Measurements from ENCODE around the gene DNAH3. TPM values are rescaled to one million over a fixed set of nuclear protein-coding genes. Genes with fewer than 3 reads are reported as not detected.

DNAH3 gene
- total and polyA plus RNA-seq, 10 donors = 0.02 to 0.03 TPM; not detected in 8

DNA sequence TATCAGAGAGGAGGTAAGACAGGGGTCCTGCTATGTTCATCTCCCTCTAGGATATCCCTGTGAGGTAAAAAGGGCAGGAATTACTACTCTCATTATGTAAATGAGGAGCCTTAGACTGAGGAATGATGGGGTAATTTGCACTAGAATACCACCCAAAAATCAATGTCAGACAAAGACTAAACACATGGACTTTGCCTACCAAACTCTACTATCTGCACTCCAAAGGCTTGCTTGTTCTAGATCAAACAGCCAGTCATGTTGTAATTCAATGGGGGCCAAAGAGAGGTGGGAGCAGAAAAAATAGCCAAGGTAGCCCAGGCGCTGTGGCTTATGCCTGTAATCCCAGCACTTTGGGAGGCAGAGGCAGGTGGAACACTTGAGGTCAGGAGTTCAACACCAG lies 129.3 kb downstream of the DNAH3 start:
- no peaks in the 10 kb centered on the region for H3K4me1 ChIP-seq
- H3K4me3 ChIP-seq = no peak overlapping the region
- H3K27ac ChIP-seq = no peak overlapping the region
- intact Hi-C loops (cut with DNase I; ENCODE audit: low total_unique reads) = no loop called here
- H3K36me3 ChIP-seq = no peaks in the 10 kb centered on the region
- H3K9me3 ChIP-seq = no peaks in the 10 kb centered on the region
- no peaks in the 10 kb centered on the region for H3K27me3 ChIP-seq (replicated peaks in 1 of 7)
- WGBS, 5 donors = 88 to 96% (median 91%) methylated on average over 1 of the region's 1 CpG
- TF ChIP-seq POLR2AphosphoS5 (IDR thresholded peaks at IDR 0.05) = no peak
- TF ChIP-seq, protein P1, sequence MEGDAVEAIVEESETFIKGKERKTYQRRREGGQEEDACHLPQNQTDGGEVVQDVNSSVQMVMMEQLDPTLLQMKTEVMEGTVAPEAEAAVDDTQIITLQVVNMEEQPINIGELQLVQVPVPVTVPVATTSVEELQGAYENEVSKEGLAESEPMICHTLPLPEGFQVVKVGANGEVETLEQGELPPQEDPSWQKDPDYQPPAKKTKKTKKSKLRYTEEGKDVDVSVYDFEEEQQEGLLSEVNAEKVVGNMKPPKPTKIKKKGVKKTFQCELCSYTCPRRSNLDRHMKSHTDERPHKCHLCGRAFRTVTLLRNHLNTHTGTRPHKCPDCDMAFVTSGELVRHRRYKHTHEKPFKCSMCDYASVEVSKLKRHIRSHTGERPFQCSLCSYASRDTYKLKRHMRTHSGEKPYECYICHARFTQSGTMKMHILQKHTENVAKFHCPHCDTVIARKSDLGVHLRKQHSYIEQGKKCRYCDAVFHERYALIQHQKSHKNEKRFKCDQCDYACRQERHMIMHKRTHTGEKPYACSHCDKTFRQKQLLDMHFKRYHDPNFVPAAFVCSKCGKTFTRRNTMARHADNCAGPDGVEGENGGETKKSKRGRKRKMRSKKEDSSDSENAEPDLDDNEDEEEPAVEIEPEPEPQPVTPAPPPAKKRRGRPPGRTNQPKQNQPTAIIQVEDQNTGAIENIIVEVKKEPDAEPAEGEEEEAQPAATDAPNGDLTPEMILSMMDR (IDR thresholded peaks at IDR 0.05 in 8 of 11, conservative IDR thresholded peaks at IDR 0.05 in 3 of 11) = no peak
- no peak for TF ChIP-seq POLR2A (IDR thresholded peaks at IDR 0.05)
- no peak for DNase-seq

DNA sequence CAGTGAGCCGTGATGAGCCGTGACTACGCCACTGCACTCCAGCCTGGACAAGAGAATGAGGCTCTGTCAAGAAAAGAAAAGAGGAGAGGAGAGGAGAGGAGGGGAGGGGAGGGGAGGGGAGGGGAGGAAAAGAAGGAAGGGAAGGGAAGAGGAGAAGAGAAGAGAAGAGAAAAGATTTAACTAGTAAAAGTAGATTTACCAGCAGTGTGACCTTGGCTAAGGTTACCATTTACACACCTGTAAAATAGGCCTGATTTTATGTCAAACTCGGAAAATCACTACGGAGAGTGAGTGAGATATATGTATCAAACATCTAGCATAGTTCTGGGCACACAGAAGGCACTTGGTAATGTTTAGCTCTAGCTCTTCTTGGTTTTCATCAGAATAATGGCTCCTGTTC lies 140.8 kb downstream of the DNAH3 start:
- TF ChIP-seq POLR2A (IDR thresholded peaks at IDR 0.05) = no peak
- TF ChIP-seq POLR2AphosphoS5 (IDR thresholded peaks at IDR 0.05) = no peak
- Histone ChIP-seq H3K4me3 (no peak overlapping the region), H3K4me1 (no peaks in the 10 kb centered on the region), H3K36me3 (no peaks in the 10 kb centered on the region), H3K27me3 (replicated peaks in 1 of 7) (no peaks in the 10 kb centered on the region), H3K27ac (no peak overlapping the region), H3K9me3 (peaks cover 0 to 12% (median 8%) of the 10 kb centered on the region in 8 donors)
- intact Hi-C loops (cut with DNase I; ENCODE audit: low total_unique reads) = no loop called here
- WGBS, 5 donors = 90 to 96% (median 94%) methylated on average over 5 of the region's 5 CpGs
- DNase-seq = no peak

DNA sequence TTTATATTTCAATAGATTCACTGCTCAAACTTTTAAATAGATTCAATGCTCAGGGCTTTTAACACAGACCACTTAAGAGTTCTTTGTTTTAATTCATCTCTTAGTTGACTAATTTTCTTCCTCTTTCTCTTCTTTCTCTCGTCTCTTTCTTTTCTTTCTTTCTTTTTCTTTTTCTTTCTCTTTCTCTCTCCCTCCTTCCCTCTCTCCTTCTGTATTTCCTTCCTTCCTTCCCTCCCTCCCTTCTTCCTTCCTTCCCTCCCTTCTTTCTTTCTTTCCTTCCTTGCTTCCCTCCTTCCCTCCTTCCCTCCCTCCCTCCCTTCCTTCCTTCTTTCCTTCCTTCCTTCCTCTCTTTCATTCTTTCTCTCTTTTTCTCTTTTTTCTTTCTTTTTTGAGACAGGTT lies 145.6 kb downstream of the DNAH3 start:
- WGBS, 5 donors = 43 to 74% (median 59%) methylated on average over 1 of the region's 1 CpG
- intact Hi-C loops (cut with DNase I; ENCODE audit: low total_unique reads) = no loop called here
- no peak for DNase-seq

DNA sequence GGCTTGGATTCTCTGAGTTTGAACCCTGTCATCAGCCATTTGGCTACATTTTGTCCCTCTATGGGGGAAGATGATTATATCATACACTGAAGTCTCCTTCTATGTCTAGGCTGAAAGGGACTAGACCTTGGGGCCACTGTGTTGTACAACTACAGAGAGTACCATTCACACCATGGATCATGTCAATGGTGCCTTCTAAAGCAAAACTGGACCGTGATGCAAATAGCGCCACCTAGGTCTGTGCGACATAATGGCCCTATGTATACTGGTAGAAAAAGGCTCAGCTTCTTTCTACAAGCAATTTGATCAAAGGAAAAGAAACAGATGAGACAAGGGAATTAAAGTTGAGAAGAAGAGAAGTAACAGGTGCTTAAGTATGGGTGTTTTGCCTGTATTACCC lies 149.4 kb downstream of the DNAH3 start:
- TF ChIP-seq, protein P1 (IDR thresholded peaks at IDR 0.05 in 8 of 11, conservative IDR thresholded peaks at IDR 0.05 in 3 of 11) = peak in 5 of 11 experiments; percentile 9 to 34 (median 23)
- no peak for TF ChIP-seq POLR2A (IDR thresholded peaks at IDR 0.05)
- H3K4me1 ChIP-seq = no peaks in the 10 kb centered on the region
- H3K9me3 ChIP-seq = no peaks in the 10 kb centered on the region
- intact Hi-C loops (cut with DNase I; ENCODE audit: low total_unique reads) = no loop called here
- no peak for DNase-seq
- H3K36me3 ChIP-seq = no peaks in the 10 kb centered on the region
- peaks cover 0 to 7% (median 0%) of the 10 kb centered on the region in 7 donors for H3K27me3 ChIP-seq (replicated peaks in 1 of 7)
- 50 to 70% (median 58%) methylated on average over 3 of the region's 3 CpGs for WGBS, 5 donors
- H3K4me3 ChIP-seq = no peak overlapping the region
- H3K27ac ChIP-seq = no peak overlapping the region

More for the DNA sequence above, 145.6 kb downstream of the DNAH3 start:
- no peak for TF ChIP-seq POLR2A (IDR thresholded peaks at IDR 0.05)
- TF ChIP-seq POLR2AphosphoS5 (IDR thresholded peaks at IDR 0.05) = no peak
- TF ChIP-seq, protein P1 (IDR thresholded peaks at IDR 0.05 in 8 of 11, conservative IDR thresholded peaks at IDR 0.05 in 3 of 11) = no peak
- Histone ChIP-seq H3K9me3 (peaks cover 0 to 3% (median 0%) of the 10 kb centered on the region in 8 donors), H3K36me3 (no peaks in the 10 kb centered on the region), H3K27ac (no peak overlapping the region), H3K4me1 (no peaks in the 10 kb centered on the region), H3K27me3 (replicated peaks in 1 of 7) (peaks cover 0 to 7% (median 0%) of the 10 kb centered on the region in 7 donors), H3K4me3 (no peak overlapping the region)

DNA sequence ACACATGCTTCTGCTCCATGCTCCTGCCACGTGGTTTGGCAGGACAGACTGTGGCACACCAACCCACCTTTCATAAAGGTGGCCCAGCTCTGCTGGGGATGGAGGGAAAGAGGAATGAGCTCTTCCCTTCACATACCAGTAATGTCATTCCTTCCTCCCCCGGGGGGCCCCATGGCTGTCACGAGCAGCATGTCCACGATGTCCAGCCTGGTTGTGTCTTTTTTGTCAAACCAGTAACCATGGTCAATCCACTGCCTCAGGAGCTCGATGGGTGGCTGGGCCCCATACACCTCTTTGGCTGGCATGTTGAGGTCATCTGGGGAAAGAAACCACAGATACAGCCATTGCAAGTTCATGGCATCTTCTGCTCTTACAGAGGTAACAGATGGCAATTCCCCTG lies 153.5 kb downstream of the DNAH3 start:
- Histone ChIP-seq H3K9me3 (no peaks in the 10 kb centered on the region), H3K4me1 (no peaks in the 10 kb centered on the region), H3K36me3 (no peaks in the 10 kb centered on the region), H3K27me3 (replicated peaks in 1 of 7) (peaks cover 0 to 7% (median 0%) of the 10 kb centered on the region in 7 donors), H3K4me3 (no peak overlapping the region), H3K27ac (no peak overlapping the region)
- TF ChIP-seq, protein P1 (IDR thresholded peaks at IDR 0.05 in 8 of 11, conservative IDR thresholded peaks at IDR 0.05 in 3 of 11) = no peak
- TF ChIP-seq POLR2A (IDR thresholded peaks at IDR 0.05) (no peak), POLR2AphosphoS5 (IDR thresholded peaks at IDR 0.05) (no peak)
- no peak for DNase-seq
- 78 to 92% (median 85%) methylated on average over 5 of the region's 5 CpGs for WGBS, 5 donors
- intact Hi-C loops (cut with DNase I; ENCODE audit: low total_unique reads) = no loop called here
